ENCODE data around the gene A3GALT2. TPM values are rescaled to one million over a fixed set of nuclear protein-coding genes. Genes with fewer than 3 reads are reported as not detected.

Gene A3GALT2
- total RNA-seq, 1 experiment from 2014 or later = not detected

DNA sequence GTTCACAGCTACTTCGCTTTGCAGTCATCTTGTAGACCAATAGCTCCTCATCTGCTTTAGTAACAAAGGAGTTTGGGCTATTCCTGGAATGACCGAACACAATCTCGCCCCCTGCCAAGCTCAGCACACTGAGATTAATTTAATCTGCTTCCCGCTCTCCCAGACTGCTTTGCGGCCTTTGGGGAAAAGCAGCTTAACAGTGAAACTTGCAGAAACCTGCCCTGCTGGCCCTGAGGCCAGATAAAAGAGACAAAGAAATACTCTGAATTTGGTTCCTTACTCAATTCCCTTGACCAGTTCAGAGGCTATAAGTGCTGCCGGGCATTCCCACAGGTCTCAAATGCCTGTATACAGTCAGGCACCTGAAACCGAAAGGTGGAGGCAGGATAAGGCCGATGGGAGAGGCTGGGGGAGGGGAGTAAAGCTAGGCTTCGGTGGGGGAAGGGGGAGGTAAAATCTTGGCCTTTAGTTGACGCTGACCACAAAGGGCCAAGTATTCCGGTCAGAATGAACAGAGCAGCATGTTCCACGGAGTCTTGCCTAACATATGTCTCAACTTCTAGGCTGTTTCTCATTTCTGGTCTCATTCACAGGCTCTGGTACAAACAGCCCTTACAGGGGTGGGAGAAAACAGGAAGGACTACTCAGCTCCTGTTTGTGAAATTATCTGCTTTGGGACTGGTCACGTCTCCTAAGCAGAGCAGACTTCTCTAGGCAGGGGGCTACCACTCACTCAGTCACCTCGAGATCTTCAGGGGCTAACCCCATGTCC lies 17.7 kb upstream of the A3GALT2 start:
- Mint-ChIP-seq H3K4me3 (no peak overlapping the region), H3K4me1 (peaks cover 58% of the 10 kb centered on the region), H3K27ac (peak overlapping the region; percentile 5; the same call in 1 of the 2 replicates), H3K9me3 (no peaks in the 10 kb centered on the region), H3K27me3 (ENCODE audit: low read depth) (peaks cover 55% of the 10 kb centered on the region), H3K36me3 (no peaks in the 10 kb centered on the region)
- DNase-seq (ENCODE audit: low spot score) = no peak
- TF ChIP-seq SMAD3 (CRISPR knock-in tag; IDR thresholded peaks at IDR 0.05; ENCODE audit: borderline replicate concordance) (no peak), ZNF416 (CRISPR knock-in tag; IDR thresholded peaks at IDR 0.05) (no peak), SOX15 (CRISPR knock-in tag; IDR thresholded peaks at IDR 0.05) (no peak), ZNF263 (CRISPR knock-in tag; IDR thresholded peaks at IDR 0.05; ENCODE audit: low read depth) (no peak), ESRRA (CRISPR knock-in tag; IDR thresholded peaks at IDR 0.05; ENCODE audit: borderline replicate concordance) (no peak), EMX1 (CRISPR knock-in tag; IDR thresholded peaks at IDR 0.05) (no peak), ZNF671 (CRISPR knock-in tag; IDR thresholded peaks at IDR 0.05) (no peak)
- TF ChIP-seq, protein P1, sequence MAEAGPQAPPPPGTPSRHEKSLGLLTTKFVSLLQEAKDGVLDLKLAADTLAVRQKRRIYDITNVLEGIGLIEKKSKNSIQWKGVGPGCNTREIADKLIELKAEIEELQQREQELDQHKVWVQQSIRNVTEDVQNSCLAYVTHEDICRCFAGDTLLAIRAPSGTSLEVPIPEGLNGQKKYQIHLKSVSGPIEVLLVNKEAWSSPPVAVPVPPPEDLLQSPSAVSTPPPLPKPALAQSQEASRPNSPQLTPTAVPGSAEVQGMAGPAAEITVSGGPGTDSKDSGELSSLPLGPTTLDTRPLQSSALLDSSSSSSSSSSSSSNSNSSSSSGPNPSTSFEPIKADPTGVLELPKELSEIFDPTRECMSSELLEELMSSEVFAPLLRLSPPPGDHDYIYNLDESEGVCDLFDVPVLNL (CRISPR knock-in tag; IDR thresholded peaks at IDR 0.05; ENCODE audit: borderline replicate concordance, low read depth) = no peak
- CTCF ChIA-PET = interaction anchor here (0.9 to 4.1 kb wide), 16 partner anchors 8 to 211 kb away, joined by 3 to 37 read pairs (median 4); partner anchors contain the start of gene A3GALT2
- POLR2A ChIA-PET = no interaction called here
- peak; percentile 26 for ATAC-seq

DNA sequence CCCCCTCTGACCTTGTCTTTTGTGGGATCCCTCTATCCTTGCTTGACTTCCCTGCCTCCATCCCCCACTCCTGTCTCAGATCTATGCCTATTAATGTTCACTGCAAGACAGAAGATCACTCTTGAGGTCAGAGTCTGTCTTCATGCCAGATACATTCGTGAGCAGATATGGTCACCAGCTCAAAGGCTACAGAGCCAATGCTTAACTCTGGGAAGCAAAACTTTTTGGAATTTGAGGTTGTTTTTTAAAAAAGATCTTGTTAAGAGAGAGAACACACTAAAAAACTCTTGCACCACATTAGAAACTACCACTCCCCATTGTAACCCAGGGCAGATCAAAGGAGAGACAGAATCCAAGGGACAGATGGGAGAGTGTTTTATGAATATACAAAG lies 17.1 kb upstream of the A3GALT2 start:
- Mint-ChIP-seq H3K36me3 (no peaks in the 10 kb centered on the region), H3K4me1 (peaks cover 58% of the 10 kb centered on the region), H3K9me3 (no peaks in the 10 kb centered on the region), H3K27ac (no peak overlapping the region), H3K27me3 (ENCODE audit: low read depth) (peaks cover 50% of the 10 kb centered on the region), H3K4me3 (no peak overlapping the region)
- DNase-seq (ENCODE audit: low spot score) (no peak), ATAC-seq (no peak)
- POLR2A ChIA-PET = no interaction called here
- CTCF ChIA-PET = interaction anchor here (0.9 to 4.1 kb wide), 14 partner anchors 8 to 211 kb away, joined by 3 to 37 read pairs (median 4); no protein-coding TSS in a partner anchor
- no peak for TF ChIP-seq CBFB (CRISPR knock-in tag; IDR thresholded peaks at IDR 0.05; ENCODE audit: low read depth)
- no peak for TF ChIP-seq MYBL2 (CRISPR knock-in tag; IDR thresholded peaks at IDR 0.05)
- no peak for TF ChIP-seq ZBTB21 (CRISPR knock-in tag; IDR thresholded peaks at IDR 0.05; ENCODE audit: borderline replicate concordance)
- TF ChIP-seq, protein P2, sequence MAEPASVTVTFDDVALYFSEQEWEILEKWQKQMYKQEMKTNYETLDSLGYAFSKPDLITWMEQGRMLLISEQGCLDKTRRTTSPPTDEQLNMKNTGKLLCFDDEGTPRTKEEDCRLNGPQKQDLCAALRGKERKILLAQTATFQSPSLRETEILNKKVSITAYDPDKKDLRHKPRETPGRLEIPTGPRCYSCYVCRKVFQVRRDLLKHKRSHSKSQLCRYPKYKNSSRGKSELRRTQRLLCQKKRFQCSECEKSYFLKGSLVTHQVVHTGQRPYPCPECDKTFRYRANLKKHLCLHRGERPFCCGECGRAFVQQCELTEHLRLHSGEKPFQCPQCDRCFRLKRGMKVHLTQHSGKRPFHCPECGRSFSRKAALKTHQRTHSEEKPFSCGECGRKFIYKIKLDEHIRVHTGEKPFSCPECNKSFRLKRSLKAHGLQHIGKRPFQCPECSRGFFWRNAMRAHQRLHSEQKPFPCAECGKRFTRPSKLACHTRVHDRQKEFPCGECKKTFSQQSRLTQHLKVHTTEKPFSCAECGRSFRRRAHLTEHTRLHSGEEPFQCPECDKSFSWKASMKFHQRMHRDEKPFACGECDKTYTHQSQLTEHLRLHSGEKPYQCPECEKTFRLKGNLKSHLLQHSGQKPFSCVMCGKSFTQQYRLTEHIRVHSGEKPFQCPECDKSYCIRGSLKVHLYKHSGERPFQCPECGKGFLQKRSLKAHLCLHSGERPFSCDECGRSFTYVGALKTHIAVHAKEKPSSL (CRISPR knock-in tag; conservative IDR thresholded peaks at IDR 0.05) = no peak
- no peak for TF ChIP-seq ZNF317 (CRISPR knock-in tag; IDR thresholded peaks at IDR 0.05; ENCODE audit: borderline replicate concordance, low read depth)
- TF ChIP-seq ZNF263 (CRISPR knock-in tag; IDR thresholded peaks at IDR 0.05; ENCODE audit: low read depth) = no peak
- TF ChIP-seq, protein P3, sequence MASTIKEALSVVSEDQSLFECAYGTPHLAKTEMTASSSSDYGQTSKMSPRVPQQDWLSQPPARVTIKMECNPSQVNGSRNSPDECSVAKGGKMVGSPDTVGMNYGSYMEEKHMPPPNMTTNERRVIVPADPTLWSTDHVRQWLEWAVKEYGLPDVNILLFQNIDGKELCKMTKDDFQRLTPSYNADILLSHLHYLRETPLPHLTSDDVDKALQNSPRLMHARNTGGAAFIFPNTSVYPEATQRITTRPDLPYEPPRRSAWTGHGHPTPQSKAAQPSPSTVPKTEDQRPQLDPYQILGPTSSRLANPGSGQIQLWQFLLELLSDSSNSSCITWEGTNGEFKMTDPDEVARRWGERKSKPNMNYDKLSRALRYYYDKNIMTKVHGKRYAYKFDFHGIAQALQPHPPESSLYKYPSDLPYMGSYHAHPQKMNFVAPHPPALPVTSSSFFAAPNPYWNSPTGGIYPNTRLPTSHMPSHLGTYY (CRISPR knock-in tag; IDR thresholded peaks at IDR 0.05) = no peak
- TF ChIP-seq, protein P4, sequence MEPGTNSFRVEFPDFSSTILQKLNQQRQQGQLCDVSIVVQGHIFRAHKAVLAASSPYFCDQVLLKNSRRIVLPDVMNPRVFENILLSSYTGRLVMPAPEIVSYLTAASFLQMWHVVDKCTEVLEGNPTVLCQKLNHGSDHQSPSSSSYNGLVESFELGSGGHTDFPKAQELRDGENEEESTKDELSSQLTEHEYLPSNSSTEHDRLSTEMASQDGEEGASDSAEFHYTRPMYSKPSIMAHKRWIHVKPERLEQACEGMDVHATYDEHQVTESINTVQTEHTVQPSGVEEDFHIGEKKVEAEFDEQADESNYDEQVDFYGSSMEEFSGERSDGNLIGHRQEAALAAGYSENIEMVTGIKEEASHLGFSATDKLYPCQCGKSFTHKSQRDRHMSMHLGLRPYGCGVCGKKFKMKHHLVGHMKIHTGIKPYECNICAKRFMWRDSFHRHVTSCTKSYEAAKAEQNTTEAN (CRISPR knock-in tag; IDR thresholded peaks at IDR 0.05) = no peak
- TF ChIP-seq TEAD4 (CRISPR knock-in tag; IDR thresholded peaks at IDR 0.05) = no peak
- no peak for TF ChIP-seq NR2C2 (CRISPR knock-in tag; IDR thresholded peaks at IDR 0.05)
- TF ChIP-seq, protein P5, sequence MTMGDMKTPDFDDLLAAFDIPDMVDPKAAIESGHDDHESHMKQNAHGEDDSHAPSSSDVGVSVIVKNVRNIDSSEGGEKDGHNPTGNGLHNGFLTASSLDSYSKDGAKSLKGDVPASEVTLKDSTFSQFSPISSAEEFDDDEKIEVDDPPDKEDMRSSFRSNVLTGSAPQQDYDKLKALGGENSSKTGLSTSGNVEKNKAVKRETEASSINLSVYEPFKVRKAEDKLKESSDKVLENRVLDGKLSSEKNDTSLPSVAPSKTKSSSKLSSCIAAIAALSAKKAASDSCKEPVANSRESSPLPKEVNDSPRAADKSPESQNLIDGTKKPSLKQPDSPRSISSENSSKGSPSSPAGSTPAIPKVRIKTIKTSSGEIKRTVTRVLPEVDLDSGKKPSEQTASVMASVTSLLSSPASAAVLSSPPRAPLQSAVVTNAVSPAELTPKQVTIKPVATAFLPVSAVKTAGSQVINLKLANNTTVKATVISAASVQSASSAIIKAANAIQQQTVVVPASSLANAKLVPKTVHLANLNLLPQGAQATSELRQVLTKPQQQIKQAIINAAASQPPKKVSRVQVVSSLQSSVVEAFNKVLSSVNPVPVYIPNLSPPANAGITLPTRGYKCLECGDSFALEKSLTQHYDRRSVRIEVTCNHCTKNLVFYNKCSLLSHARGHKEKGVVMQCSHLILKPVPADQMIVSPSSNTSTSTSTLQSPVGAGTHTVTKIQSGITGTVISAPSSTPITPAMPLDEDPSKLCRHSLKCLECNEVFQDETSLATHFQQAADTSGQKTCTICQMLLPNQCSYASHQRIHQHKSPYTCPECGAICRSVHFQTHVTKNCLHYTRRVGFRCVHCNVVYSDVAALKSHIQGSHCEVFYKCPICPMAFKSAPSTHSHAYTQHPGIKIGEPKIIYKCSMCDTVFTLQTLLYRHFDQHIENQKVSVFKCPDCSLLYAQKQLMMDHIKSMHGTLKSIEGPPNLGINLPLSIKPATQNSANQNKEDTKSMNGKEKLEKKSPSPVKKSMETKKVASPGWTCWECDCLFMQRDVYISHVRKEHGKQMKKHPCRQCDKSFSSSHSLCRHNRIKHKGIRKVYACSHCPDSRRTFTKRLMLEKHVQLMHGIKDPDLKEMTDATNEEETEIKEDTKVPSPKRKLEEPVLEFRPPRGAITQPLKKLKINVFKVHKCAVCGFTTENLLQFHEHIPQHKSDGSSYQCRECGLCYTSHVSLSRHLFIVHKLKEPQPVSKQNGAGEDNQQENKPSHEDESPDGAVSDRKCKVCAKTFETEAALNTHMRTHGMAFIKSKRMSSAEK (CRISPR knock-in tag; IDR thresholded peaks at IDR 0.05; ENCODE audit: borderline replicate concordance) = no peak
- TF ChIP-seq, protein P6, sequence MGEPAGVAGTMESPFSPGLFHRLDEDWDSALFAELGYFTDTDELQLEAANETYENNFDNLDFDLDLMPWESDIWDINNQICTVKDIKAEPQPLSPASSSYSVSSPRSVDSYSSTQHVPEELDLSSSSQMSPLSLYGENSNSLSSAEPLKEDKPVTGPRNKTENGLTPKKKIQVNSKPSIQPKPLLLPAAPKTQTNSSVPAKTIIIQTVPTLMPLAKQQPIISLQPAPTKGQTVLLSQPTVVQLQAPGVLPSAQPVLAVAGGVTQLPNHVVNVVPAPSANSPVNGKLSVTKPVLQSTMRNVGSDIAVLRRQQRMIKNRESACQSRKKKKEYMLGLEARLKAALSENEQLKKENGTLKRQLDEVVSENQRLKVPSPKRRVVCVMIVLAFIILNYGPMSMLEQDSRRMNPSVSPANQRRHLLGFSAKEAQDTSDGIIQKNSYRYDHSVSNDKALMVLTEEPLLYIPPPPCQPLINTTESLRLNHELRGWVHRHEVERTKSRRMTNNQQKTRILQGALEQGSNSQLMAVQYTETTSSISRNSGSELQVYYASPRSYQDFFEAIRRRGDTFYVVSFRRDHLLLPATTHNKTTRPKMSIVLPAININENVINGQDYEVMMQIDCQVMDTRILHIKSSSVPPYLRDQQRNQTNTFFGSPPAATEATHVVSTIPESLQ (CRISPR knock-in tag; IDR thresholded peaks at IDR 0.05) = no peak

All from WTC11 (cell line).